ENCODE measurements around the gene EVI5L. TPM values are rescaled to one million over a fixed set of nuclear protein-coding genes. Genes with fewer than 3 reads are reported as not detected.
A peak's percentile ranks its signal among the peaks of the same experiment; 100 is the strongest.

The EVI5L gene
- total and polyA plus RNA-seq, 2 of the 13 experiments (the other 11 are each of a cell fraction or from before 2014, with no cell fraction given) = 1.7 to 2.4 TPM

- TF ChIP-seq CAMTA2 (CRISPR knock-in tag; IDR thresholded peaks at IDR 0.05; ENCODE audit: borderline replicate concordance) (no peak), MEIS2 (CRISPR knock-in tag; IDR thresholded peaks at IDR 0.05) (no peak), ZNF382 (CRISPR knock-in tag; IDR thresholded peaks at IDR 0.05; ENCODE audit: borderline replicate concordance) (no peak), BRCA1 (CRISPR knock-in tag; IDR thresholded peaks at IDR 0.05) (no peak)
These were observed 805 bp downstream of the EVI5L start (continued) for GRCh38 chr19:7830823-7831222.

DNA sequence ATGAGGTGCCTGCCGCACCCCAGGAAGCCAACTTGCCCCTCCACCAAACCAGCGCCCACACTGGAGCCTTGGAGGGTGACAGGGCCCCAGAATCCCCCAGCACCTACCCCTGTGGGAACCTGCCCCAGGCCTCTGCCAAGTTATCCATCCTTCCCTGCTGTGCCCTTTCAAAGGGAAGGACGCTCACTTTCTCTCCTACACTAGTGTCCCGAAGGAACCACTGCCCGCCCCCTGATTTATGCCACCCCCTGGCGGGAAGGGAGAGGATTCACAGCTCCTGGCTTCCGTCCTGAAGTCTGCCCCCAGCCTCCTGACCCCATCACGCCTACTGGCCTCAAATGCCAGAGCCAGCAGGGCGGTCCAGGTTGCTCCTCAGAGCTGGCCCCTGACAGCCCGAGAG, 1.4 kb downstream of the EVI5L start:
- Histone ChIP-seq H3K36me3 (replicated peaks in 1 of 2; ENCODE audit: control insufficient read depth in 1 of 2, insufficient read depth in 2 of 2, low read length in 2 of 2) (no peaks in the 10 kb centered on the region), H3K27ac (ENCODE audit: extremely low read length, insufficient read depth, low read length) (no peak overlapping the region), H3K27me3 (ENCODE audit: control insufficient read depth in 1 of 2, insufficient read depth in 2 of 2, low read length in 2 of 2) (peaks cover 1 to 4% of the 10 kb centered on the region in 2 experiments; a peak in 2 of 5 replicates), H3K4me2 (ENCODE audit: low read depth, low read length) (peak overlapping the region; percentile 68), H3K9ac (ENCODE audit: insufficient read depth, low read depth, low read length) (peak overlapping the region; percentile 42; the same call in 1 of the 2 replicates), H4K20me1 (ENCODE audit: insufficient read depth, low read length) (no peaks in the 10 kb centered on the region), H3K4me3 (replicated peaks in 1 of 3; ENCODE audit: insufficient read depth in 1 of 3, low read depth in 2 of 3, low read length in 3 of 3) (peak overlapping the region in 2 of 3 experiments; percentile 20 to 48; a peak in 2 of 6 replicates), H3K4me1 (ENCODE audit: insufficient read depth, low read length) (peaks cover 41% of the 10 kb centered on the region), H3K79me2 (ENCODE audit: insufficient read depth, low read length) (no peaks in the 10 kb centered on the region), H2AFZ (ENCODE audit: low read length) (no peak overlapping the region), H3K9me3 (ENCODE audit: low read length) (no peaks in the 10 kb centered on the region)
- 3% methylated on average over 5 of the region's 10 CpGs for WGBS (ENCODE audit: low lambda C conversion rate)
- intact Hi-C loops (cut with micrococcal nuclease; ENCODE audit: unreplicated experiment) (no loop called here), in situ Hi-C loops (cut with HindIII; ENCODE audit: extremely low pct_ligation_motif_present, low pct_unique_long_range_greater_than_20kb) (no loop called here)
- ChIA-PET POLR2A (interaction anchor here (1.0 to 1.9 kb wide), 3 partner anchors 57 to 112 kb away, joined by 3 to 8 read pairs (median 4); partner anchors contain the start of genes LRRC8E and TIMM44), CTCF (ENCODE audit: low intra/inter-chr PET ratio, low total read pairs) (interaction anchor here (1.2 kb wide), 1 partner anchor 22 kb away, joined by 5 read pairs; no protein-coding TSS in a partner anchor)
- BruUV-seq (replicated peaks) = no TSS peak
- FAIRE-seq (peak; percentile 21), DNase-seq (ENCODE audit: low spot score) (peak; percentile 70), ATAC-seq (peak; percentile 26)
- TF ChIP-seq HOXA3 (CRISPR knock-in tag; IDR thresholded peaks at IDR 0.05) (0 out of 2 replicates have a peak, but pooled peaks have one; percentile 28), SAP130 (CRISPR knock-in tag; IDR thresholded peaks at IDR 0.05; ENCODE audit: low read depth) (peak; percentile 38; the same call in 1 of the 2 replicates), AGO2 (optimal IDR thresholded peaks at IDR 0.05; ENCODE audit: low read depth, low read length) (no peak), ZNF460 (CRISPR knock-in tag; IDR thresholded peaks at IDR 0.05; ENCODE audit: borderline replicate concordance) (no peak), KDM2A (CRISPR knock-in tag; IDR thresholded peaks at IDR 0.05; ENCODE audit: borderline replicate concordance, low read depth) (peak; percentile 28; the same call in 1 of the 2 replicates), GATAD2A (CRISPR knock-in tag; IDR thresholded peaks at IDR 0.05) (0 out of 2 replicates have a peak, but pooled peaks have one; percentile 31), EP300 (IDR thresholded peaks at IDR 0.05; ENCODE audit: low read depth in 2 of 2, low read length in 2 of 2) (no peak), EP300 (CRISPR knock-in tag; IDR thresholded peaks at IDR 0.05; ENCODE audit: borderline replicate concordance) (0 out of 2 replicates have a peak, but pooled peaks have one; percentile 18), TBP (CRISPR knock-in tag; IDR thresholded peaks at IDR 0.05) (no peak), ZNF34 (CRISPR knock-in tag; IDR thresholded peaks at IDR 0.05; ENCODE audit: borderline replicate concordance) (no peak), ZNF329 (CRISPR knock-in tag; IDR thresholded peaks at IDR 0.05; ENCODE audit: low read depth) (no peak), ISX (CRISPR knock-in tag; conservative IDR thresholded peaks at IDR 0.05) (no peak), CSRNP1 (CRISPR knock-in tag; IDR thresholded peaks at IDR 0.05) (no peak), CTCF (CRISPR knock-in tag; IDR thresholded peaks at IDR 0.05) (peak; percentile 74), ZNF282 (IDR thresholded peaks at IDR 0.05; ENCODE audit: partially characterized antibody) (no peak), RXRA (CRISPR knock-in tag; IDR thresholded peaks at IDR 0.05) (peak; percentile 59)
- TF ChIP-seq, protein P1, sequence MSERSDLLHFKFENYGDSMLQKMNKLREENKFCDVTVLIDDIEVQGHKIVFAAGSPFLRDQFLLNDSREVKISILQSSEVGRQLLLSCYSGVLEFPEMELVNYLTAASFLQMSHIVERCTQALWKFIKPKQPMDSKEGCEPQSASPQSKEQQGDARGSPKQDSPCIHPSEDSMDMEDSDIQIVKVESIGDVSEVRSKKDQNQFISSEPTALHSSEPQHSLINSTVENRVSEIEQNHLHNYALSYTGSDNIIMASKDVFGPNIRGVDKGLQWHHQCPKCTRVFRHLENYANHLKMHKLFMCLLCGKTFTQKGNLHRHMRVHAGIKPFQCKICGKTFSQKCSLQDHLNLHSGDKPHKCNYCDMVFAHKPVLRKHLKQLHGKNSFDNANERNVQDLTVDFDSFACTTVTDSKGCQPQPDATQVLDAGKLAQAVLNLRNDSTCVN (CRISPR knock-in tag; IDR thresholded peaks at IDR 0.05; ENCODE audit: borderline replicate concordance) = 0 out of 2 replicates have a peak, but pooled peaks have one; percentile 36
